Liver (tissue), 2 donors: ENCODE measurements around the gene FIS1.

Source experiments
- GABPA ChIP-seq, 2 donors: IDR thresholded peaks in 1 of 2; conservative IDR thresholded peaks in 1 of 2; 2 replicates each; pipeline ENCODE4 v1.6.1; 2016; ENCODE audit warnings: antibody characterized with exemption in 2 of 2, mild to moderate bottlenecking in 1 of 2, moderate library complexity in 1 of 2
- MAX ChIP-seq: IDR thresholded peaks from 2 replicates; pipeline ENCODE4 v1.6.1; 2016; ENCODE audit warnings: antibody characterized with exemption
- donor health status: healthy.

DNA sequence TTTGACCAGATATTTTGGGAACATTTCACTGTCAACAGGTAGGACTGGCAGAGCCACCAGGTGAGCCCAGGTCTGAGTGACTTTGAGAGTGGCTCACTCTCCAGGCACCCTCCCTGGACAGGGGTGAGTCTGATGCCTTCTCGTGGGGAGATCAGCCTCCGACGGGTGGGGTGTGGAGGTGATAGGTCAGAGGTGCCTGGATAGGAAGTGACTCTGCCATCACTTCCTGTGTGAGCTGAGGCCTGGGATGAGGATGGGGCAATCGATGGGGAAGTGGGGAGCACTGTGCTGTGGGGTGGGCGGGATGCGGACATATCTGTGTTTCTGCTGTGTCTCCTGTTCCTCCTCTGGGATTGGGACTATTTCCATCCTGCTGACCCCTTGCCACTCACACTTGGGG is 42.2 kb upstream of the FIS1 start:
- TF ChIP-seq MAX (no peak), GABPA (IDR thresholded peaks at IDR 0.05 in 1 of 2, conservative IDR thresholded peaks at IDR 0.05 in 1 of 2) (peak in 1 of 2 donors; percentile 56)
